ENCODE results near the gene PTPRN2.
"Not testable (repeated sequence)": the region's sequence is repeated elsewhere in the genome, so short reads cannot be mapped to it uniquely, and the experiment has no call there.

PTPRN2 gene

DNA sequence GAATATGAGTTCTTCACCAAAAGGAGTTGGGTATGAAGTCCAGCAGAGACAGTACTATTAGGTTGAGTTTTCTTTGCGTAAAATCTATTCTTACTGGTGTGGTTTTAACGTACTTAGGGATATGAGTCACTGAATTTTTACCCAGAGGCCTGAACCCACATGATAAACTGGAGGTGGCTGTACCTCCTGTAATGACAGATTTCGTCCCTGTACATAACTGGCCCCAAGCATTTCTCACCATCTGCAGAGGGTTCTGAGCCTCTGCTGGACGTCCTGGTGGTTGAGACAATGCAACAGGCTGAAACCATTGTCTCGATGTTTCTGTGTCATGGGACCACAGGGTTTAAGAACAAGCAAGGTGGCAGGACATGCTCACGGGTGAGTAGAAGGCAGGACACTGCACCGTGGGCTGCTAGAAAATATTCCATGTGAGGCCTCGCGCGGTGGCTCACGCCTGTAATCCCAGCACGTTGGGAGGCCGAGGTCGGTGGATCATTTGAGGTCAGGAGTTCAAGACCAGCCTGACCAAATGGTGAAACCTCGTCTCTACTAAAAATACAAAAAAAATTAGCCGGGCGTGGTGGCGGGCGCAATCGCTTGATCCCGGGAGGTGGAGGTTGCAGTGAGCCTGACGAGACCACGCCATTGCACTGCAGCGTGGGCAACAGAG, 1017.0 kb downstream of the PTPRN2 start:
- DNase-seq (ENCODE audit: low read depth in 2 of 2) = no peak

DNA sequence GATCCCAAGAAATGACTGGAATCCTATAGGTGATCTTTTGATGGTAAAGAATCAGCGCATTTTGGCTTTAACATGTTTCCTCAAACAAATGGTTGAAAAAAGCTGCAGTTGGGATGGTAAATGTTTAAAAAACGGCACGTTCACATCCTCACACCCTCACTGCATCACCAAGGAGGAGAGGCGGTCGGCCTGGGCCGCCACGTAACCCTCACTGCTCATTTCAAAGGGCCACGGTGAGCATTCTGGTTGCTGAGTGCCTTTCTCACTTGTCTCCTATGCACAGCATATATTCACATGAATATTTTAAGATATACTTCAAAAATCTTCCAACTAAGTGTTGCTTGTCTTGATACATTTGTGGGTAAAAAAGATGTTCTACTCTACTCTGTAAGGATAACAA, 1017.7 kb downstream of the PTPRN2 start:
- DNase-seq (ENCODE audit: low read depth in 2 of 2) = no peak

- DNase-seq (ENCODE audit: low read depth in 2 of 2) = peak in 1 of 2 donors; percentile 23
Observed at GRCh38 chr7:157568770-157569584, 1018.6 kb downstream of the PTPRN2 start.

- DNase-seq (ENCODE audit: low read depth in 2 of 2) = no peak
Observed at GRCh38 chr7:157568106-157568769, 1019.4 kb downstream of the PTPRN2 start.

- DNase-seq (ENCODE audit: low read depth in 2 of 2) = no peak
Observed at GRCh38 chr7:157567666-157568065, 1020.0 kb downstream of the PTPRN2 start.

DNA sequence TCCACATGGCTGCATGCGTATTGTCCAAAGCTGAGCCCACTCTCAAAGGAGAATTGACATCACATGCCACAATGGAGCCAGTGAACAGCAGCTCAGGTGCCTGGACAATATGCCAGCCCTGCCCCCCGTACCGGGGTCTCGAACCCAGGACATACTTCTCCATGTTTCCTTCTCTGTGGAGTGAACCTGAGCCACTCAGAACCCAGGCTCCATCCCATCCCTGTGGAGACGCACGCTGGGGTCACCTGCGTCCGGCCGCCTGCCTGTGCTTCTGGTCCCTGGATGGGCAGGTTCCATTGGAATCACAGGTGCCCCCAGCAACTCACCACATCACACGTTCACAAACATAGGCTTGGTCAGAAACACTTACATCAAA, 1021.0 kb downstream of the PTPRN2 start:
- no peak for DNase-seq (ENCODE audit: low read depth in 2 of 2)

DNA sequence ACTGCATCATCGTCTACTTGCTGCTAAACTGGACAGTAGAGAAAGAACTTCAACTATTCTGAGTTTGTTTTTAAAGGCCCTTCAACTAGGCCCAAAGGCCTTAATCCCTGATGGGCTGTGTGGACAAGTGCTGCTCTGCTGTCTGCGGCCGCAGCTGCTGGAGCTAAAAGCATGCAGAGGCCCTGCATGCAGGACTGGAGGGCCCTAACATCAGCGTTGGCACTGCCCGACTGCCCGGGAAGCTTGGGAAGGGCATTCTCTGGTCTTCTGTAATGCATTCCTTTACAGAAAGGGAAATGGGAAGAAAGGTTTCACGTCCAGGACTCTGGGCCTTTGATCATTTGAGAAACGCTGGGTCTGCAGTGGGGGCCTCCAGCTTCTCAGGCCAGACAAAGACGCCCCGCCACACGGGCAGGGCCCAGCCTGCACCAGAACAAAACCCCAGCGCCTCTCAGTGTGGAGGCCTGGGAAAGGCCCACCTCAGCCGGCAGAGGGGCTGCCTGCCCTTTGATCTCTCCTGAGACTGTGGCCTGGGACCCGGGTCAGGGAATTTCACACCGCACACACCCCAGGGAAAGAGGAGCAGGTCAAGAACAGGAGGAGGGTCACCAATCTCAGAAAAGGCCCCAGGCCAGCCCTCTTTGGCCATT, 1021.5 kb downstream of the PTPRN2 start:
- no peak for DNase-seq (ENCODE audit: low read depth in 2 of 2)

- no peak for DNase-seq (ENCODE audit: low read depth in 2 of 2)
Observed at GRCh38 chr7:157565201-157565626, 1022.4 kb downstream of the PTPRN2 start.

DNA sequence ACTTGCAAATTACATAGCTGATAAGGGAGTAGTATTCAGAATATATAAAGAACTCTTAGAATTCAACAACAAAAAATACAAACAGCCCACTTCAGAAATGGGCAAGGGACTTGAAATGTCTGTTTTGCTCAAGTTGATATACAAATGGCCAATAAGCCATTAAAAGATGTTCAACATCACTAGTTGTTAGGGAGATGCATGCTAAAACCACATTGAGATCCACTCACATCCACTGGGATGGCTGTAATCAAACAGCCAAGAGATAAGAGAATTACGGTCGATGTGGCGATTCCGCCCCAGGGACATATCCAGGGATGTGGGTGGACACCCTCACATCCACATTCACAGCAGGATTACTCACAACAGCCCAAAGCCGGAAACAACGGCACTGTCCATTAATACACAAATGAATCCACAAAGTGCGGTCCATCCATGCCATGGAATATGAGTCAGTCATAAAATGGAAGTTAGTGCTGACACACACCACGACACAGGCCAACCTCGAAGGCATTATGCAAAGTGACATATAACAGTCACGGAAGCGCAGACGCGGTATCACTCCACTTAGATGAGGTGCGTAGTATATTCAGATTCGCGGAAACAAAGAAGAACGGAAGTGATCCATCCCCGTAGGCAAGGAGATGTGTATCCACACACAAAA, 1023.0 kb downstream of the PTPRN2 start:
- no peak for DNase-seq (ENCODE audit: low read depth in 2 of 2)

- not testable (repeated sequence) for DNase-seq (ENCODE audit: low read depth in 2 of 2)
Observed at GRCh38 chr7:157563467-157564135, 1024.0 kb downstream of the PTPRN2 start.

GRCh38 chr7:157562522-157563398, 1024.9 kb downstream of the PTPRN2 start:
- not testable (repeated sequence) for DNase-seq (ENCODE audit: low read depth in 2 of 2)

GRCh38 chr7:157561816-157562410, 1025.7 kb downstream of the PTPRN2 start:
- no peak for DNase-seq (ENCODE audit: low read depth in 2 of 2)

DNA sequence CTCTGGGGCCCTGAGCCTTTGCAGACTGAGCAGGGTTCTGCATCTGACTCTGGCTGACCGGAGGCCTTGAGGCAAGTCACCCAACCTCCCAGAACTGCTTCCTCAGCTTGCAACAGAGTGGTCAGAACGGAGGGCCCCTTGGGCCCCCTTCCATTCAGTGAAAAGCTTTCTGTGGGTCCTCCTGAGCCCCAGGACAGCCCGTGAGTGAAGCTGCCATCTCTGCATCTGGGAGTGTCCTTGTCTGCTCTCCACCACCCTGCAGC, 1026.2 kb downstream of the PTPRN2 start:
- no peak for DNase-seq (ENCODE audit: low read depth in 2 of 2)

- DNase-seq (ENCODE audit: low read depth in 2 of 2) = no peak
Observed at GRCh38 chr7:157560710-157561522, 1026.7 kb downstream of the PTPRN2 start.

DNA sequence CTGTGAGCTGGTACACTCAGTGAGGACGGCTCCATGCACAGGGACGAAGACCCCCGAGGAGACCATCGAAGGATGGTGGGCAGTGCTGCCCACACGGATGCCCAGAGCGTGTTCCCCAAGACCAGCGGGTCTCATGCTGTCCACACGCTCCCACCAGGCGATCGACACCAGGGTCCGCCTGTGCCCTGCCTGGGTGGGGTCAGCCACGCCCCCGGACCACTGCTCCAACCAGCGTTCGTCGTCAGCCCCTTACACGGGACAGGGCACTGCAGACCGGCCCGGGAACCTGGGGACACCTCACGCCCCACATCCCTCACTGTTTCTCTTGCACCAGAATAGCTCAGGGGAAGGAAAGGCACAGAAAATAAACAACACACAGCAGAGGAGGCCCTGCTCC, 1027.4 kb downstream of the PTPRN2 start:
- DNase-seq (ENCODE audit: low read depth in 2 of 2) = no peak

DNA sequence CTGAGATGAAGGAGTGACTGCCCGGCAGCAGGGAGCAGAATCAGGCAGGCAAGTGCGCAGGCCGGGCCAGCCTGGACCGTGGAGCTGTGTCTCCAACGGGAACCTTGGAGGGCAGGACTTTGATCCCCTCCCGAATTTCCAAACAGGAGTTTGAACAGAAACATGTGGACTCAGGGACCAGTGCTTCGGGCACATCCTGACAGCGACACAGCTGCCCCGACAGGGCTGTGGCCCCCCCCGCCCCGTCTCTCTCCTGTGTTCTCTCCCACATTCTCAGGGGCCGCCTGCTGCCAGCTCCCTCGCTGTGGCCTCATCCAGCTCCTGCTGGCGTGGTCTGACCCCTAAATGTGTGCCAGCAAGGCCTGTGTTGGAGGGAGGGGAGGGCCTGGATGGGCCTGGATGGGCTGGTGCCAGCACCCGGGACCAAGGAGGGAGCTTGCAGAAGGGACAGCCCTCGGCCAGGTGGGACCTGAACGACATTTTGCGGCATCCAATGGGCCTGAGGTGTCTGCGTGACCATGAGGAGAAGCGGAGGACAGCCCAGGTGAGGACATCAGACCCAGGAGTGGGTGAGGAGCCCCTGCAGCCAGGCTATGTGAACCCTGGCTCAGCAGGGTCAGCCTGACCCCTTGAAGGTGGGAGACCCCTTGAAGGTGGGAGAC, 1027.9 kb downstream of the PTPRN2 start:
- DNase-seq (ENCODE audit: low read depth in 2 of 2) = no peak

GRCh38 chr7:157558875-157559595, 1028.6 kb downstream of the PTPRN2 start:
- DNase-seq (ENCODE audit: low read depth in 2 of 2) = no peak

- no peak for DNase-seq (ENCODE audit: low read depth in 2 of 2)
Observed at GRCh38 chr7:157558516-157558874, 1029.1 kb downstream of the PTPRN2 start.

Data from stimulated activated CD8-positive, alpha-beta memory T cell treated with anti-CD3 and anti-CD28 coated beads, Interleukin-7, amount 100 ng/mL, for 1 hour (primary cell).